NCI-H526 (cell line): ENCODE measurements around the gene SLC2A8.

Experiments
- DNase-seq, 2 experiments: peaks; one replicate each; lab custom pipeline; 2025; lab: John Stamatoyannopoulos, UW

The SLC2A8 gene

GRCh38 chr9:127380479-127380878, 16.5 kb upstream of the SLC2A8 start:
- DNase-seq: no peak

- DNase-seq: no peak
These were observed 14.4 kb upstream of the SLC2A8 start for GRCh38 chr9:127382541-127382940.

GRCh38 chr9:127384016-127384730, 12.8 kb upstream of the SLC2A8 start:
- no peak for DNase-seq

- no peak for DNase-seq
These were observed 12.1 kb upstream of the SLC2A8 start for GRCh38 chr9:127384901-127385300.

- DNase-seq: no peak
These were observed 10.7 kb upstream of the SLC2A8 start for GRCh38 chr9:127386249-127386648.

- no peak for DNase-seq
These were observed 10.0 kb upstream of the SLC2A8 start for GRCh38 chr9:127386981-127387380.

- DNase-seq: no peak
These were observed 8.7 kb upstream of the SLC2A8 start for GRCh38 chr9:127388037-127388855.

- DNase-seq: no peak
These were observed 8.1 kb upstream of the SLC2A8 start for GRCh38 chr9:127388856-127389238.

- DNase-seq: no peak
These were observed 7.4 kb upstream of the SLC2A8 start for GRCh38 chr9:127389381-127390247.

- no peak for DNase-seq
These were observed 6.8 kb upstream of the SLC2A8 start for GRCh38 chr9:127390248-127390545.

- DNase-seq: no peak
These were observed 6.4 kb upstream of the SLC2A8 start for GRCh38 chr9:127390563-127390962.

GRCh38 chr9:127392166-127392565, 4.8 kb upstream of the SLC2A8 start:
- no peak for DNase-seq

GRCh38 chr9:127392976-127393375, 4.0 kb upstream of the SLC2A8 start:
- DNase-seq: no peak

GRCh38 chr9:127393645-127394044, 3.3 kb upstream of the SLC2A8 start:
- no peak for DNase-seq

- no peak for DNase-seq
These were observed 1.3 kb upstream of the SLC2A8 start for GRCh38 chr9:127395497-127396252.

GRCh38 chr9:127396253-127396807, 639 bp upstream of the SLC2A8 start:
- DNase-seq: no peak

- peak in 1 of 2 experiments; percentile 52 for DNase-seq
These were observed 791 bp downstream of the SLC2A8 start for GRCh38 chr9:127397646-127398274.

GRCh38 chr9:127398275-127398647, 1.3 kb downstream of the SLC2A8 start:
- no peak for DNase-seq

GRCh38 chr9:127398715-127399400, 1.9 kb downstream of the SLC2A8 start:
- no peak for DNase-seq

GRCh38 chr9:127399736-127400269, 2.8 kb downstream of the SLC2A8 start:
- no peak for DNase-seq
